HCT116 (cell line): Measurements from ENCODE around the gene KRI1. TPM values are rescaled to one million over a fixed set of nuclear protein-coding genes. Genes with fewer than 3 reads are reported as not detected.

Experiments used
- ATAC-seq: fragments of 200-7000 bp; cut with Tn5 transposase; 2 replicates; pipeline ENCODE4 v1.9.1; 2020; ENCODE audit warnings: mild to moderate bottlenecking, moderate library complexity
- BruUV-seq: library from RNA; stranded (reverse); fragments of 400-500 nt; replicated peaks from 2 replicates; lab custom pipeline; 2021; lab: Mats Ljungman, UMichigan
- CTCF ChIA-PET: fragments of 300-600 bp; sonication (Branson Sonifier 250); formaldehyde crosslinking; loops from one replicate; lab custom pipeline; 2021; ENCODE audit warnings: antibody characterized with exemption; lab: Charles Lee
- POLR2A ChIA-PET: fragments of 300-600, 350-600 bp; sonication (Branson Sonifier 250); formaldehyde crosslinking; loops from one replicate; lab custom pipeline; 2021; ENCODE audit warnings: antibody characterized with exemption; lab: Charles Lee
- RAD21 ChIA-PET, 2 experiments: fragments of 300-600 bp; sonication (Branson Sonifier 250); formaldehyde crosslinking; loops; one replicate each; lab custom pipeline; 2023; ENCODE audit warnings: low total read pairs in 2 of 2; ENCODE audit not compliant: uncharacterized antibody in 2 of 2, unreplicated experiment in 2 of 2, low non-redundant PET in 1 of 2; lab: Charles Lee
- DNase-seq: peaks from one replicate; pipeline ENCODE4 v3.0.0-alpha.2; 2010; ENCODE audit warnings: low read depth, low spot score
- H2AFZ ChIP-seq: fragments of 200-600 bp; shearing (Covaris generic), sonication (generic); 2 replicates; pipeline ENCODE4 v1.6.1; 2017; ENCODE audit warnings: low read depth, mixed run types, mixed read lengths, antibody characterized with exemption, low read length; ENCODE audit not compliant: poor library complexity, severe bottlenecking
- H3K27ac ChIP-seq: 2 replicates; pipeline ENCODE4 v1.5.1; 2012; ENCODE audit warnings: low read depth, low read length
- H3K27me3 ChIP-seq: fragments of 200-600 bp; sonication (generic); 2 replicates; pipeline ENCODE4 v1.6.1; 2016; ENCODE audit warnings: mixed run types, low read length, mixed read lengths; ENCODE audit not compliant: insufficient read depth
- H3K36me3 ChIP-seq, 2 experiments: fragments of 200-500 bp in 1 of 2; fragments of 200-600 bp in 1 of 2; sonication (Bioruptor generic) in 1 of 2; sonication (generic) in 1 of 2; 2 replicates each; pipeline versions ENCODE4 v1.5.1 to v1.6.1; 2014 to 2016; ENCODE audit warnings: low read length in 2 of 2, inconsistent platforms in 1 of 2, mixed read lengths in 1 of 2, mixed run types in 1 of 2; ENCODE audit not compliant: insufficient read depth in 2 of 2, control insufficient read depth in 1 of 2
- H3K4me1 ChIP-seq, 2 experiments: fragments of 200-600 bp in 1 of 2; sonication (generic) in 1 of 2; 2 replicates each; pipeline versions ENCODE4 v1.5.1 to v1.6.1; 2012 to 2017; ENCODE audit warnings: low read length in 2 of 2, inconsistent platforms in 1 of 2, mild to moderate bottlenecking in 1 of 2, mixed read lengths in 1 of 2, mixed run types in 1 of 2, moderate library complexity in 1 of 2; ENCODE audit not compliant: insufficient read depth in 2 of 2, control insufficient read depth in 1 of 2
- H3K4me2 ChIP-seq: fragments of 200-600 bp; sonication (generic); 2 replicates; pipeline ENCODE4 v1.6.1; 2017; ENCODE audit warnings: mixed run types, low read length, mixed read lengths
- H3K4me3 ChIP-seq, 2 experiments: fragments of 200-600 bp in 1 of 2; sonication (generic) in 1 of 2; replicated peaks in 1 of 2; 2 replicates each; pipeline ENCODE4 v1.5.1; 2011 to 2016; ENCODE audit warnings: low read length in 2 of 2, control low read depth in 1 of 2, low read depth in 1 of 2, mild to moderate bottlenecking in 1 of 2, mixed read lengths in 1 of 2, mixed run types in 1 of 2
- H3K79me2 ChIP-seq: fragments of 200-600 bp; sonication (generic); 2 replicates; pipeline ENCODE4 v1.6.1; 2017; ENCODE audit warnings: mild to moderate bottlenecking, mixed run types, low read length, moderate library complexity, mixed read lengths; ENCODE audit not compliant: insufficient read depth
- H3K9ac ChIP-seq: fragments of 200-600 bp; sonication (generic); 2 replicates; pipeline ENCODE4 v1.6.1; 2016; ENCODE audit warnings: low read length, mixed read lengths
- H3K9me2 ChIP-seq: fragments of 200-600 bp; sonication (generic), shearing (Covaris generic); 2 replicates; pipeline ENCODE4 v1.6.1; 2017; ENCODE audit warnings: mixed run types, mild to moderate bottlenecking, moderate library complexity; ENCODE audit not compliant: insufficient read depth
- H3K9me3 ChIP-seq, 2 experiments: fragments of 200-500 bp in 1 of 2; fragments of 200-600 bp in 1 of 2; sonication (Bioruptor generic) in 1 of 2; sonication (generic) in 1 of 2; 2 replicates each; pipeline ENCODE4 v1.6.1; 2014 to 2017; ENCODE audit warnings: low read length in 2 of 2, mixed read lengths in 2 of 2, inconsistent platforms in 1 of 2, low read depth in 1 of 2, mild to moderate bottlenecking in 1 of 2, mixed run types in 1 of 2, moderate library complexity in 1 of 2; ENCODE audit not compliant: control insufficient read depth in 1 of 2, insufficient read depth in 1 of 2
- H4K20me1 ChIP-seq: fragments of 200-600 bp; sonication (generic), shearing (Covaris generic); 2 replicates; pipeline ENCODE4 v1.6.1; 2017; ENCODE audit warnings: mixed run types, mild to moderate bottlenecking, moderate library complexity; ENCODE audit not compliant: insufficient read depth
- ATF3 ChIP-seq: IDR thresholded peaks from 2 replicates; pipeline ENCODE4 v1.6.1; 2012
- CBX3 ChIP-seq: IDR thresholded peaks from 2 replicates; pipeline ENCODE4 v1.6.1; 2012; ENCODE audit warnings: low read depth
- CEBPB ChIP-seq: IDR thresholded peaks from 2 replicates; pipeline ENCODE4 v1.6.1; 2012; ENCODE audit warnings: low read depth
- EGR1 ChIP-seq: IDR thresholded peaks from 2 replicates; pipeline ENCODE4 v1.6.1; 2012; ENCODE audit warnings: low read depth
- ELF1 ChIP-seq: IDR thresholded peaks from 2 replicates; pipeline ENCODE4 v1.6.1; 2012; ENCODE audit warnings: low read depth, borderline replicate concordance
- EZH2 ChIP-seq: fragments of 200-600 bp; sonication (generic); IDR thresholded peaks from 2 replicates; pipeline ENCODE4 v1.6.1; 2017; ENCODE audit warnings: antibody characterized with exemption, mixed run types
- EZH2phosphoT487 ChIP-seq: fragments of 200-600 bp; IDR thresholded peaks from 2 replicates; pipeline ENCODE4 v1.6.1; 2018; ENCODE audit warnings: antibody characterized with exemption, borderline replicate concordance
- FOSL1 ChIP-seq: IDR thresholded peaks from 2 replicates; pipeline ENCODE4 v1.6.1; 2012; ENCODE audit warnings: low read depth
- POLR2A ChIP-seq: IDR thresholded peaks from 2 replicates; pipeline ENCODE4 v1.7.0; 2011; ENCODE audit warnings: borderline replicate concordance; ENCODE audit not compliant: insufficient read depth, insufficient read length; ENCODE audit errors: extremely low read depth
- POLR2AphosphoS5 ChIP-seq: IDR thresholded peaks from 2 replicates; pipeline ENCODE4 v1.6.1; 2011; ENCODE audit warnings: mild to moderate bottlenecking, low read depth, low read length, moderate library complexity
- RAD21 ChIP-seq: IDR thresholded peaks from 2 replicates; pipeline ENCODE4 v1.6.1; 2012; ENCODE audit warnings: low read depth, mild to moderate bottlenecking
- REST ChIP-seq: IDR thresholded peaks from 2 replicates; pipeline ENCODE4 v1.6.1; 2012; ENCODE audit warnings: low read depth
- TCF7L2 ChIP-seq: IDR thresholded peaks from 2 replicates; pipeline ENCODE4 v1.7.0; 2011; ENCODE audit warnings: borderline replicate concordance, inconsistent platforms; ENCODE audit not compliant: insufficient read depth, insufficient read length; ENCODE audit errors: extremely low read depth
- YY1 ChIP-seq: IDR thresholded peaks from 2 replicates; pipeline ENCODE4 v1.6.1; 2011; ENCODE audit warnings: low read length, low read depth, moderate library complexity, mild to moderate bottlenecking; ENCODE audit not compliant: insufficient replicate concordance; ENCODE audit errors: extremely low read depth
- ZBTB33 ChIP-seq: IDR thresholded peaks from 2 replicates; pipeline ENCODE4 v1.6.1; 2011; ENCODE audit warnings: mild to moderate bottlenecking, low read length, moderate library complexity; ENCODE audit not compliant: insufficient replicate concordance; ENCODE audit errors: extremely low read depth
- ZFX ChIP-seq: fragments of 450-650 bp; IDR thresholded peaks from 2 replicates; pipeline ENCODE4 v1.6.1; 2017
- ZNF274 ChIP-seq: fragments of 200-500 bp; sonication (Bioruptor generic); IDR thresholded peaks from 2 replicates; pipeline ENCODE4 v1.6.1; 2014; ENCODE audit warnings: mild to moderate bottlenecking, low read depth, low read length, inconsistent platforms
- intact Hi-C: fragments of 100-400 bp; cut with micrococcal nuclease; formaldehyde crosslinking; loops from 2 replicates; pipeline ENCODE4 v1.10.0; 2022
- total RNA-seq: library from RNA; stranded (reverse); gene quantifications from one replicate; pipeline ENCODE4 v1.2.1, GENCODE V29; 2021; ENCODE audit not compliant: unreplicated experiment
- TF ChIP-seq, protein P1 (sequence below): IDR thresholded peaks from 2 replicates; pipeline ENCODE4 v1.6.1; 2012
- TF ChIP-seq, protein P2 (sequence below), 3 experiments: fragments of 200-600 bp in 1 of 3; sonication (generic) in 1 of 3; IDR thresholded peaks in 2 of 3; conservative IDR thresholded peaks in 1 of 3; 2 replicates each; pipeline ENCODE4 v1.5.1; 2012 to 2017; ENCODE audit warnings: low read depth in 2 of 3, low read length in 2 of 3, antibody characterized with exemption in 1 of 3, borderline replicate concordance in 1 of 3, control low read depth in 1 of 3, mild to moderate bottlenecking in 1 of 3, mixed read lengths in 1 of 3, mixed run types in 1 of 3, moderate library complexity in 1 of 3; ENCODE audit not compliant: insufficient read depth in 1 of 3

Gene KRI1
- total RNA-seq, 1 experiment from 2014 or later, result 44.0 TPM

- no peak overlapping the region for H3K9ac ChIP-seq
- no peak overlapping the region for H3K4me2 ChIP-seq
- no peaks in the 10 kb centered on the region for H3K27me3 ChIP-seq
- no peaks in the 10 kb centered on the region for H3K79me2 ChIP-seq
- H3K36me3 ChIP-seq, result no peaks in the 10 kb centered on the region
- intact Hi-C loops, result no loop called here
- H3K4me1 ChIP-seq, result no peaks in the 10 kb centered on the region
- no peak overlapping the region for H3K27ac ChIP-seq
- H3K4me3 ChIP-seq, result no peak overlapping the region
- ChIA-PET POLR2A (no interaction called here), CTCF (interaction anchor here (0.9 kb wide), 1 partner anchor 8 kb away, joined by 5 read pairs; no protein-coding TSS in a partner anchor), RAD21 (interaction anchor here in 1 of 2 experiments (0.6 kb wide), 1 partner anchor 103 kb away, joined by 3 read pairs; no protein-coding TSS in a partner anchor)
- no peak overlapping the region for H2AFZ ChIP-seq
- ATAC-seq (no peak), DNase-seq (no peak)
- TF ChIP-seq ZBTB33 (no peak), EGR1 (no peak), ZFX (no peak), CEBPB (no peak), CBX3 (no peak), RAD21 (no peak), EZH2 (no peak), ZNF274 (no peak), YY1 (no peak), REST (no peak), EZH2phosphoT487 (no peak), ATF3 (no peak), POLR2AphosphoS5 (no peak), POLR2A (no peak), FOSL1 (no peak), TCF7L2 (no peak), ELF1 (no peak)
- TF ChIP-seq, protein P1, sequence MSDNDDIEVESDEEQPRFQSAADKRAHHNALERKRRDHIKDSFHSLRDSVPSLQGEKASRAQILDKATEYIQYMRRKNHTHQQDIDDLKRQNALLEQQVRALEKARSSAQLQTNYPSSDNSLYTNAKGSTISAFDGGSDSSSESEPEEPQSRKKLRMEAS, result no peak
- TF ChIP-seq, protein P2, sequence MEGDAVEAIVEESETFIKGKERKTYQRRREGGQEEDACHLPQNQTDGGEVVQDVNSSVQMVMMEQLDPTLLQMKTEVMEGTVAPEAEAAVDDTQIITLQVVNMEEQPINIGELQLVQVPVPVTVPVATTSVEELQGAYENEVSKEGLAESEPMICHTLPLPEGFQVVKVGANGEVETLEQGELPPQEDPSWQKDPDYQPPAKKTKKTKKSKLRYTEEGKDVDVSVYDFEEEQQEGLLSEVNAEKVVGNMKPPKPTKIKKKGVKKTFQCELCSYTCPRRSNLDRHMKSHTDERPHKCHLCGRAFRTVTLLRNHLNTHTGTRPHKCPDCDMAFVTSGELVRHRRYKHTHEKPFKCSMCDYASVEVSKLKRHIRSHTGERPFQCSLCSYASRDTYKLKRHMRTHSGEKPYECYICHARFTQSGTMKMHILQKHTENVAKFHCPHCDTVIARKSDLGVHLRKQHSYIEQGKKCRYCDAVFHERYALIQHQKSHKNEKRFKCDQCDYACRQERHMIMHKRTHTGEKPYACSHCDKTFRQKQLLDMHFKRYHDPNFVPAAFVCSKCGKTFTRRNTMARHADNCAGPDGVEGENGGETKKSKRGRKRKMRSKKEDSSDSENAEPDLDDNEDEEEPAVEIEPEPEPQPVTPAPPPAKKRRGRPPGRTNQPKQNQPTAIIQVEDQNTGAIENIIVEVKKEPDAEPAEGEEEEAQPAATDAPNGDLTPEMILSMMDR (IDR thresholded peaks at IDR 0.05 in 2 of 3, conservative IDR thresholded peaks at IDR 0.05 in 1 of 3; ENCODE audit: borderline replicate concordance in 1 of 3, insufficient read depth in 1 of 3, low read depth in 2 of 3, low read length in 2 of 3), result no peak
- H3K9me3 ChIP-seq, result no peaks in the 10 kb centered on the region; a peak in 1 of 4 replicates
- no peaks in the 10 kb centered on the region for H4K20me1 ChIP-seq
- no TSS peak for BruUV-seq
- H3K9me2 ChIP-seq, result no peaks in the 10 kb centered on the region
Observed at GRCh38 chr19:10535613-10536012, 30.2 kb downstream of the KRI1 start.
